Liver (tissue), 9 donors: ENCODE measurements around the gene NUTM2G. TPM values are rescaled to one million over a fixed set of nuclear protein-coding genes. Genes with fewer than 3 reads are reported as not detected.
"Not testable (repeated sequence)": the region's sequence is repeated elsewhere in the genome, so short reads cannot be mapped to it uniquely, and the experiment has no call there.

ENCODE experiments used
- DNase-seq: peaks from one replicate; pipeline ENCODE4 v3.0.0-alpha.2; 2017; ENCODE audit warnings: low spot score
- H3K27ac ChIP-seq, 2 donors: one replicate each; pipeline ENCODE4 v1.7.0; 2013; ENCODE audit warnings: inconsistent platforms in 2 of 2, low read length in 2 of 2, control low read depth in 1 of 2, low read depth in 1 of 2, mild to moderate bottlenecking in 1 of 2
- H3K27me3 ChIP-seq, 4 donors: one replicate each; pipeline versions ENCODE4 v1.6.1 to v1.7.0; 2013; ENCODE audit warnings: low read length in 3 of 4, inconsistent platforms in 1 of 4, mild to moderate bottlenecking in 1 of 4, moderate library complexity in 1 of 4; ENCODE audit not compliant: control insufficient read depth in 4 of 4, insufficient read depth in 4 of 4
- H3K36me3 ChIP-seq, 4 donors: one replicate each; pipeline versions ENCODE4 v1.6.1 to v1.7.0; 2013; ENCODE audit warnings: low read length in 3 of 4, mild to moderate bottlenecking in 3 of 4, low read depth in 1 of 4, moderate library complexity in 1 of 4; ENCODE audit not compliant: control insufficient read depth in 4 of 4, insufficient read depth in 3 of 4
- H3K4me1 ChIP-seq, 4 donors: one replicate each; pipeline versions ENCODE4 v1.6.1 to v1.7.0; 2013; ENCODE audit warnings: low read length in 3 of 4, mild to moderate bottlenecking in 3 of 4, moderate library complexity in 1 of 4; ENCODE audit not compliant: control insufficient read depth in 4 of 4, insufficient read depth in 4 of 4
- H3K4me3 ChIP-seq, 3 donors: one replicate each; pipeline versions ENCODE4 v1.6.1 to v1.7.0; 2013; ENCODE audit warnings: low read length in 3 of 3, control low read depth in 1 of 3, low read depth in 1 of 3, mild to moderate bottlenecking in 1 of 3
- H3K9ac ChIP-seq, 2 donors: one replicate each; pipeline ENCODE4 v1.7.0; 2013; ENCODE audit warnings: low read length in 2 of 2, mild to moderate bottlenecking in 2 of 2, moderate library complexity in 2 of 2, control low read depth in 1 of 2, low read depth in 1 of 2
- H3K9me3 ChIP-seq, 4 donors: one replicate each; pipeline versions ENCODE4 v1.6.1 to v1.7.0; 2013; ENCODE audit warnings: low read length in 3 of 4; ENCODE audit not compliant: control insufficient read depth in 4 of 4
- EGR1 ChIP-seq, 2 donors: IDR thresholded peaks; 2 replicates each; pipeline ENCODE4 v1.6.1; 2016 to 2018; ENCODE audit warnings: antibody characterized with exemption in 2 of 2, low read depth in 2 of 2
- FOXA1 ChIP-seq: IDR thresholded peaks from 2 replicates; pipeline ENCODE4 v1.6.1; 2016; ENCODE audit warnings: antibody characterized with exemption
- FOXA2 ChIP-seq: IDR thresholded peaks from 2 replicates; pipeline ENCODE4 v1.6.1; 2016; ENCODE audit warnings: antibody characterized with exemption
- GABPA ChIP-seq, 2 donors: IDR thresholded peaks in 1 of 2; conservative IDR thresholded peaks in 1 of 2; 2 replicates each; pipeline ENCODE4 v1.6.1; 2016; ENCODE audit warnings: antibody characterized with exemption in 2 of 2, mild to moderate bottlenecking in 1 of 2, moderate library complexity in 1 of 2
- HNF4G ChIP-seq: IDR thresholded peaks from 2 replicates; pipeline ENCODE4 v1.6.1; 2016; ENCODE audit warnings: antibody characterized with exemption
- JUND ChIP-seq, 2 donors: IDR thresholded peaks; 2 replicates each; pipeline ENCODE4 v1.6.1; 2016; ENCODE audit warnings: antibody characterized with exemption in 2 of 2
- RXRA ChIP-seq, 2 donors: IDR thresholded peaks; 2 replicates each; pipeline ENCODE4 v1.6.1; 2017 to 2018; ENCODE audit warnings: antibody characterized with exemption in 2 of 2, mild to moderate bottlenecking in 1 of 2
- SP1 ChIP-seq: IDR thresholded peaks from 2 replicates; pipeline ENCODE4 v1.6.1; 2018; ENCODE audit warnings: antibody characterized with exemption, mild to moderate bottlenecking
- TAF1 ChIP-seq: conservative IDR thresholded peaks from 2 replicates; pipeline ENCODE4 v1.6.1; 2016; ENCODE audit warnings: antibody characterized with exemption, mild to moderate bottlenecking
- WGBS: extraction: QIAGEN DNeasy Blood & Tissue Kit; methylation state at CpG from one replicate; pipeline ENCODE4 v1.1.7; 2013; 5-methylcytosine and 5-hydroxymethylcytosine counted together
- polyA plus RNA-seq, 2 donors: library from polyadenylated mRNA; stranded (reverse) in 1 of 2; unstranded in 1 of 2; fragments of 200-250 nt in 1 of 2; fragments of >200 nt in 1 of 2; fragmentation: Nextera tagmentation in 1 of 2; extraction: Ambion mirVana in 1 of 2; gene quantifications; one replicate each; pipeline versions ENCODE4 v1.2.1 to v1.2.3, GENCODE V29; 2013 to 2015
- total RNA-seq, 2 donors: library from RNA; depleted of rRNA; stranded (reverse); fragments of >200 nt; gene quantifications; one replicate each; pipeline ENCODE4 v1.2.3, GENCODE V29; 2014
- TF ChIP-seq, protein P1 (sequence below): IDR thresholded peaks from 2 replicates; pipeline ENCODE4 v1.6.1; 2016; ENCODE audit warnings: antibody characterized with exemption, mild to moderate bottlenecking
- TF ChIP-seq, protein P2 (sequence below): IDR thresholded peaks from 2 replicates; pipeline ENCODE4 v1.6.1; 2016; ENCODE audit warnings: antibody characterized with exemption
- TF ChIP-seq, protein P3 (sequence below): IDR thresholded peaks from 2 replicates; pipeline ENCODE4 v1.6.1; 2016; ENCODE audit warnings: antibody characterized with exemption
- donor health status: healthy.
- donor health status: healthy.
- donor health status: healthy.
- donor health status: healthy.
- donor health status: healthy.

NUTM2G gene, protein sequence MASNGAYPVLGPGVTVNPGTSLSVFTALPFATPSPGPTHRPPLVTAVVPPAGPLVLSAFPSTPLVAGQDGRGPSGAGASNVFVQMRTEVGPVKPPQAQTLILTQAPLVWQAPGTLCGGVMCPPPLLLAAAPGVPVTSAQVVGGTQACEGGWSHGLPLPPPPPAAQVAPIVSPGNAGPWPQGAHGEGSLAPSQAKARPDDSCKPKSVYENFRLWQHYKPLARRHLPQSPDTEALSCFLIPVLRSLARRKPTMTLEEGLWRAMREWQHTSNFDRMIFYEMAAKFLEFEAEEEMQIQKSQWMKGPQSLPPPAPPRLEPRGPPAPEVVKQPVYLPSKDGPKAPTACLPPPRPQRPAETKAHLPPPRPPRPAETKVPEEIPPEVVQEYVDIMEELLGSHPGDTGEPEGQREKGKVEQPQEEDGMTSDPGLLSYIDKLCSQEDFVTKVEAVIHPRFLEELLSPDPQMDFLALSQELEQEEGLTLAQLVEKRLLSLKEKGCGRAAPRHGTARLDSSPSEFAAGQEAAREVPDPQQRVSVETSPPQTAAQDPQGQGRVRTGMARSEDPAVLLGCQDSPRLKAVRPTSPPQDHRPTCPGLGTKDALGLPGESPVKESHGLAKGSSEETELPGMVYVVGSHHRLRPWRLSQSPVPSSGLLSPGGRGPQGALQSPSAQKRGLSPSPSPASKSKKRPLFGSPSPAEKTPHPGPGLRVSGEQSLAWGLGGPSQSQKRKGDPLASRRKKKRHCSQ
- total RNA-seq: not detected
- polyA plus RNA-seq: under 1 TPM in 1 of 2 donors, not detected in 1; 0.07 TPM

DNA sequence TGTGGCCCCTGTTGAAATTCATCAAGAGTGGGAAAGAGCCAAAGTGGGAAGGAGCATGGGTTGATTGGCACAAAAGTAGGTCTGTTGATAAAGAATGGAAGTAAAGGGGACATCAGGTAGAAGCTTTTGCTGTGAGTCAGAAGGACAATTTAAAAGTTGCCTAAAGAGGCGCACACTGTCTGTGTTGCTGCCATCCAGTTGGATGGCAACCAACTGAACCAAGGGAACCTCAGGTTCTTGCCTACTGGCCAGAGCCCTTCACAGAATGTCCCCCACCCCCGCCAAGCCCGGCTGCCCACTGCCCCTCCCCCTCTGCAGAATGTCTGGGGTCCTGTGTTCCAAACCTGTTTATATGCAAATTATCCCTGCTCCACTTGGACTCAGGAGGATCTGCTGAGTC, at the start of gene NUTM2G:
Gene NUTM2G, plus strand, starts transcription at position 301 of the 400 bp plus-strand sequence. CDS start 182 bp downstream, outside the sequence.
- not testable (repeated sequence) for H3K36me3 ChIP-seq, H3K9me3 ChIP-seq, H3K9ac ChIP-seq, H3K4me3 ChIP-seq, H3K4me1 ChIP-seq, H3K27me3 ChIP-seq, H3K27ac ChIP-seq, DNase-seq
- no CpG with 5 or more reads among the region's 3 CpGs for WGBS

DNA sequence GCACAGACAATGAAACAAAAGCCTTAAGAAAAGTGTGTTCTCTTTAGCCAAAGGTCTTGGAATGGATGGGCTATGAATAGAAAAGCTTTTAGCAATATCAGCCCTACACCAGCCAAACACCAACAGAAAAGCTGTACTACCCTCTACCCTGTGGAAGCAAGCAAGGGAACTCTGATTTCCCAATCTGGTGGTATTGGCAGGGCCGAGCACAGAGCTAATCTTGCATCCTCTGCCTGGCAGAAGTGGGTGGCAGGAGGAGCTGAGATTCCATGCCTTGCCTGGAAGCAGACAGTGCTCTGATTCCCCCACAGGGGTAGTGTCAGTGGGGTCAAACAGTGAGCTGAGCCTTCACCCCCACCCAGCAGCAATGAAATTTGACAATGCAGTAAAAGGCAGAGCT, 44.7 kb upstream of the NUTM2G start:
- Histone ChIP-seq H3K9ac (no peak overlapping the region), H3K27ac (no peak overlapping the region), H3K36me3 (no peaks in the 10 kb centered on the region), H3K9me3 (no peaks in the 10 kb centered on the region), H3K4me1 (no peaks in the 10 kb centered on the region), H3K27me3 (no peaks in the 10 kb centered on the region), H3K4me3 (no peak overlapping the region)
- TF ChIP-seq JUND (IDR thresholded peaks at IDR 0.05): no peak
- TF ChIP-seq EGR1 (IDR thresholded peaks at IDR 0.05; ENCODE audit: low read depth in 2 of 2): no peak
- DNase-seq: no peak
- 89% methylated on average over 1 of the region's 1 CpG for WGBS

DNA sequence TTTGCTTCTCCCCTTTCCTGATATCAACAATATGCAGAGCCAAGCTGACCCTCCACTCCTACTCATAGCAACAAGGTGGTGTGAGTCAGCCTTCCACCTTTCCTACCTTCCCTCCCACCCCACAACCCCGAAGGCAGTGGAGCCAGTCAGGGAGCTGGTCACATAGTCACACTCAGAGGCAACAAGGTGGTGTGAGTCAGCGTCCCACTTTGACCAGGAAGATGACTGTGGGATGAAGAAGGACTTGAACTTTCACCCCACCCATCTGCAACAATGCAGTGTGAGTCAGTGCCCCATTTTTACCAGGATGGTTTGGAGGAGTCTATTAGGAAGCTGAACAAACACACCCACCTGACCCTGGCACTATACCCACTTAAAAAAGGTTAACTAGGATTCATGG, 44.2 kb upstream of the NUTM2G start:
- H3K27ac ChIP-seq: no peak overlapping the region
- no peaks in the 10 kb centered on the region for H3K27me3 ChIP-seq
- H3K4me1 ChIP-seq: no peaks in the 10 kb centered on the region
- no peaks in the 10 kb centered on the region for H3K9me3 ChIP-seq
- H3K9ac ChIP-seq: no peak overlapping the region
- TF ChIP-seq FOXA2: no peak
- no peak for TF ChIP-seq FOXA1
- TF ChIP-seq EGR1 (IDR thresholded peaks at IDR 0.05; ENCODE audit: low read depth in 2 of 2): no peak
- TF ChIP-seq GABPA (IDR thresholded peaks at IDR 0.05 in 1 of 2, conservative IDR thresholded peaks at IDR 0.05 in 1 of 2): no peak
- no peak for TF ChIP-seq RXRA (IDR thresholded peaks at IDR 0.05)
- TF ChIP-seq, protein P1, sequence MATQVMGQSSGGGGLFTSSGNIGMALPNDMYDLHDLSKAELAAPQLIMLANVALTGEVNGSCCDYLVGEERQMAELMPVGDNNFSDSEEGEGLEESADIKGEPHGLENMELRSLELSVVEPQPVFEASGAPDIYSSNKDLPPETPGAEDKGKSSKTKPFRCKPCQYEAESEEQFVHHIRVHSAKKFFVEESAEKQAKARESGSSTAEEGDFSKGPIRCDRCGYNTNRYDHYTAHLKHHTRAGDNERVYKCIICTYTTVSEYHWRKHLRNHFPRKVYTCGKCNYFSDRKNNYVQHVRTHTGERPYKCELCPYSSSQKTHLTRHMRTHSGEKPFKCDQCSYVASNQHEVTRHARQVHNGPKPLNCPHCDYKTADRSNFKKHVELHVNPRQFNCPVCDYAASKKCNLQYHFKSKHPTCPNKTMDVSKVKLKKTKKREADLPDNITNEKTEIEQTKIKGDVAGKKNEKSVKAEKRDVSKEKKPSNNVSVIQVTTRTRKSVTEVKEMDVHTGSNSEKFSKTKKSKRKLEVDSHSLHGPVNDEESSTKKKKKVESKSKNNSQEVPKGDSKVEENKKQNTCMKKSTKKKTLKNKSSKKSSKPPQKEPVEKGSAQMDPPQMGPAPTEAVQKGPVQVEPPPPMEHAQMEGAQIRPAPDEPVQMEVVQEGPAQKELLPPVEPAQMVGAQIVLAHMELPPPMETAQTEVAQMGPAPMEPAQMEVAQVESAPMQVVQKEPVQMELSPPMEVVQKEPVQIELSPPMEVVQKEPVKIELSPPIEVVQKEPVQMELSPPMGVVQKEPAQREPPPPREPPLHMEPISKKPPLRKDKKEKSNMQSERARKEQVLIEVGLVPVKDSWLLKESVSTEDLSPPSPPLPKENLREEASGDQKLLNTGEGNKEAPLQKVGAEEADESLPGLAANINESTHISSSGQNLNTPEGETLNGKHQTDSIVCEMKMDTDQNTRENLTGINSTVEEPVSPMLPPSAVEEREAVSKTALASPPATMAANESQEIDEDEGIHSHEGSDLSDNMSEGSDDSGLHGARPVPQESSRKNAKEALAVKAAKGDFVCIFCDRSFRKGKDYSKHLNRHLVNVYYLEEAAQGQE: no peak
- no peak for TF ChIP-seq TAF1
- no peak for TF ChIP-seq JUND (IDR thresholded peaks at IDR 0.05)
- TF ChIP-seq HNF4G: no peak
- TF ChIP-seq SP1: no peak
- TF ChIP-seq, protein P2, sequence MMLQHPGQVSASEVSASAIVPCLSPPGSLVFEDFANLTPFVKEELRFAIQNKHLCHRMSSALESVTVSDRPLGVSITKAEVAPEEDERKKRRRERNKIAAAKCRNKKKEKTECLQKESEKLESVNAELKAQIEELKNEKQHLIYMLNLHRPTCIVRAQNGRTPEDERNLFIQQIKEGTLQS: no peak
- TF ChIP-seq, protein P3, sequence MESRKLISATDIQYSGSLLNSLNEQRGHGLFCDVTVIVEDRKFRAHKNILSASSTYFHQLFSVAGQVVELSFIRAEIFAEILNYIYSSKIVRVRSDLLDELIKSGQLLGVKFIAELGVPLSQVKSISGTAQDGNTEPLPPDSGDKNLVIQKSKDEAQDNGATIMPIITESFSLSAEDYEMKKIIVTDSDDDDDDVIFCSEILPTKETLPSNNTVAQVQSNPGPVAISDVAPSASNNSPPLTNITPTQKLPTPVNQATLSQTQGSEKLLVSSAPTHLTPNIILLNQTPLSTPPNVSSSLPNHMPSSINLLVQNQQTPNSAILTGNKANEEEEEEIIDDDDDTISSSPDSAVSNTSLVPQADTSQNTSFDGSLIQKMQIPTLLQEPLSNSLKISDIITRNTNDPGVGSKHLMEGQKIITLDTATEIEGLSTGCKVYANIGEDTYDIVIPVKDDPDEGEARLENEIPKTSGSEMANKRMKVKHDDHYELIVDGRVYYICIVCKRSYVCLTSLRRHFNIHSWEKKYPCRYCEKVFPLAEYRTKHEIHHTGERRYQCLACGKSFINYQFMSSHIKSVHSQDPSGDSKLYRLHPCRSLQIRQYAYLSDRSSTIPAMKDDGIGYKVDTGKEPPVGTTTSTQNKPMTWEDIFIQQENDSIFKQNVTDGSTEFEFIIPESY: no peak
- no peak overlapping the region for H3K4me3 ChIP-seq
- WGBS: 72% methylated on average over 2 of the region's 2 CpGs
- DNase-seq: no peak
- H3K36me3 ChIP-seq: no peaks in the 10 kb centered on the region
